ENCODE results near the gene CYREN. TPM values are rescaled to one million over a fixed set of nuclear protein-coding genes. Genes with fewer than 3 reads are reported as not detected.

Gene CYREN
- total and polyA plus RNA-seq, 9 of the 15 experiments (the other 6 are each of a cell fraction or from before 2014, with no cell fraction given), result 13.9 to 108 (median 88.8) TPM

DNA sequence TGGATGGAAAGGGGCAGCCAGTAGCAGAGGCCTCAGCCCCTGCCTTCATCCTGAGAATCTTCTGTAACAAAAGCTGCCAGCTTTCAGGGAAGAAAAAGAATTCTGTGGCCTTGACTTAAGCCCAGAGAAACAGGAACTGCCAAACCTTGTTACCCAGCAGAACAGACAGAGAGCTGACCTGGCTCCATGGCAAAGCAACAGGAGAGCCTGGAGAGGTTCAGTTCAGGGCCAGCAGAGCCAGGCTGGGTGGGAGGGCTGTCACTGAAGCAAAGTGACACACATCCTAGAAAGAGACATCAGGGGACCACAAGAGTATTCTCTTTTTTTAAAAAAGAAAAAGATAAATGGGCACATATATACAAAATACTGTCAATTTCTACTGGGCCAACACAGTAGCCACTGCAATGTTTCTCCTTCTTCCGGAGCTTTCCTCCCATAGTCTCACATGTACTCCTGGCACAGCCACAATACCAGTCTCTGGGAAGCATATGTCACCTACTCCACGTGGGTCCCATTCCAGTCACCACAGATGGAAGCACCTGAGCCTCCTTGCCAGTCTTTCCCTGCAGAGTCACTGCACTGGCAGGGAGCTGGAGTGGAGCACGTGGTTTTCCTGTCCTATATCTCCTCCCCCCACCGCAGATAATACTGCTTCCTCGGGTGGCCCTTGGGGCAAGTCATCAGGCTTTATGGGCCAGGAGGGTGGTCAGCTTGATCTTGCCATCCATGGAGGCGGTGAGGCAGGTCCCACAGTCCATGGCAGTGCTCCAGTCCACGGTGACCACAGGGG, 15.2 kb upstream of the CYREN start:
- Histone ChIP-seq H4K20me1 (replicated peaks; ENCODE audit: control insufficient read depth, insufficient read depth, low read length) (no peaks in the 10 kb centered on the region), H3K9ac (ENCODE audit: insufficient read depth in 1 of 2, low read depth in 2 of 2, low read length in 2 of 2) (peak overlapping the region in 1 of 2 experiments; percentile 73; a peak in 2 of 4 replicates), H3K27ac (ENCODE audit: extremely low read depth, low read depth, low read length) (no peak overlapping the region), H3K4me1 (replicated peaks in 1 of 2; ENCODE audit: control insufficient read depth in 2 of 2, insufficient read depth in 2 of 2, low read length in 2 of 2) (peaks cover 6 to 10% of the 10 kb centered on the region in 2 experiments; a peak in 4 of 5 replicates), H2AFZ (ENCODE audit: low read depth, low read length) (no peak overlapping the region), H3K4me3 (no peak overlapping the region), H3K79me2 (ENCODE audit: control insufficient read depth, insufficient read depth, low read length) (no peaks in the 10 kb centered on the region), H3K9me3 (replicated peaks; ENCODE audit: control insufficient read depth, insufficient read depth, low read depth, low read length) (peaks cover 16% of the 10 kb centered on the region), H3K9me1 (ENCODE audit: control insufficient read depth, insufficient read depth, low read length) (no peaks in the 10 kb centered on the region), H3K36me3 (ENCODE audit: control insufficient read depth, insufficient read depth, low read length) (peaks cover 19% of the 10 kb centered on the region; the same call in 2 of the 3 replicates), H3K27me3 (ENCODE audit: control insufficient read depth in 2 of 2, insufficient read depth in 2 of 2, low read length in 2 of 2) (no peaks in the 10 kb centered on the region), H3K4me2 (ENCODE audit: insufficient read depth, low read length) (no peak overlapping the region)
- in situ Hi-C loops (cut with MboI) (no loop called here), intact Hi-C loops (cut with micrococcal nuclease) (no loop called here)
- POLR2A ChIA-PET, result interaction anchor here (1.4 kb wide), 1 partner anchor 11 kb away, joined by 4 read pairs; no protein-coding TSS in a partner anchor
- FAIRE-seq, result no peak
- BruUV-seq (replicated peaks), result no TSS peak
- 50% methylated on average over 7 of the region's 7 CpGs for WGBS (ENCODE audit: insufficient coverage, low coverage, missing lambda C conversion rate)
- no peak for DNase-seq (ENCODE audit: extremely low read depth in 1 of 4, low spot score in 3 of 4)
- TF ChIP-seq CBX3 (IDR thresholded peaks at IDR 0.05; ENCODE audit: borderline replicate concordance in 1 of 2, low read length in 2 of 2), result no peak
- TF ChIP-seq, protein P1, sequence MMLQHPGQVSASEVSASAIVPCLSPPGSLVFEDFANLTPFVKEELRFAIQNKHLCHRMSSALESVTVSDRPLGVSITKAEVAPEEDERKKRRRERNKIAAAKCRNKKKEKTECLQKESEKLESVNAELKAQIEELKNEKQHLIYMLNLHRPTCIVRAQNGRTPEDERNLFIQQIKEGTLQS (IDR thresholded peaks at IDR 0.05), result no peak
- TF ChIP-seq, protein P1 (CRISPR knock-in tag; conservative IDR thresholded peaks at IDR 0.05), result no peak
- ATAC-seq, result no peak
- CTCF ChIA-PET (ENCODE audit: low intra/inter-chr PET ratio), result no interaction called here
